Nephron (organoid): Measurements from ENCODE around the gene CCNH.

Experiments used
- H3K27ac Mint-ChIP-seq, 3 experiments: 2 replicates each; pipeline ENCODE4 v1.8.0; 2020; ENCODE audit warnings: mixed read lengths in 3 of 3, mild to moderate bottlenecking in 2 of 3, moderate library complexity in 1 of 3
- H3K27me3 Mint-ChIP-seq: 2 replicates; pipeline ENCODE4 v1.8.0; 2021; ENCODE audit warnings: low read depth, mild to moderate bottlenecking, moderate library complexity, mixed read lengths
- H3K36me3 Mint-ChIP-seq: 2 replicates; pipeline ENCODE4 v1.8.0; 2020; ENCODE audit warnings: low read depth, mixed read lengths
- H3K4me1 Mint-ChIP-seq: 2 replicates; pipeline ENCODE4 v1.8.0; 2020; ENCODE audit warnings: mixed read lengths
- H3K4me3 Mint-ChIP-seq, 3 experiments: 2 replicates each; pipeline ENCODE4 v1.8.0; 2020; ENCODE audit warnings: mild to moderate bottlenecking in 3 of 3, mixed read lengths in 3 of 3, moderate library complexity in 2 of 3
- H3K9me3 Mint-ChIP-seq: 2 replicates; pipeline ENCODE4 v1.8.0; 2020; ENCODE audit warnings: mixed read lengths
- CTCF ChIP-seq, 3 experiments: fragments of 200-600 bp; sonication (generic); IDR thresholded peaks; one replicate each; pipeline ENCODE4 v1.5.0; 2021; ENCODE audit warnings: antibody characterized with exemption in 3 of 3; ENCODE audit not compliant: unreplicated experiment in 3 of 3

CCNH gene

GRCh38 chr5:87423755-87424154 is 11.0 kb upstream of the CCNH start:
- no peak overlapping the region for H3K4me3 Mint-ChIP-seq
- H3K36me3 Mint-ChIP-seq = no peaks in the 10 kb centered on the region
- TF ChIP-seq CTCF (IDR thresholded peaks at IDR 0.05; ENCODE audit: unreplicated experiment in 3 of 3) = no peak
- no peaks in the 10 kb centered on the region for H3K27me3 Mint-ChIP-seq
- no peak overlapping the region for H3K27ac Mint-ChIP-seq
- no peaks in the 10 kb centered on the region for H3K9me3 Mint-ChIP-seq
- no peaks in the 10 kb centered on the region for H3K4me1 Mint-ChIP-seq

GRCh38 chr5:87421307-87421706 is 8.6 kb upstream of the CCNH start:
- no peaks in the 10 kb centered on the region for H3K27me3 Mint-ChIP-seq
- no peaks in the 10 kb centered on the region for H3K36me3 Mint-ChIP-seq
- no peak overlapping the region for H3K27ac Mint-ChIP-seq
- no peak overlapping the region for H3K4me3 Mint-ChIP-seq
- H3K9me3 Mint-ChIP-seq = no peaks in the 10 kb centered on the region
- H3K4me1 Mint-ChIP-seq = no peaks in the 10 kb centered on the region
- no peak for TF ChIP-seq CTCF (IDR thresholded peaks at IDR 0.05; ENCODE audit: unreplicated experiment in 3 of 3)

- H3K4me3 Mint-ChIP-seq = no peak overlapping the region
- no peak for TF ChIP-seq CTCF (IDR thresholded peaks at IDR 0.05; ENCODE audit: unreplicated experiment in 3 of 3)
- H3K27ac Mint-ChIP-seq = no peak overlapping the region
- no peaks in the 10 kb centered on the region for H3K9me3 Mint-ChIP-seq
- no peaks in the 10 kb centered on the region for H3K4me1 Mint-ChIP-seq
- no peaks in the 10 kb centered on the region for H3K27me3 Mint-ChIP-seq
- no peaks in the 10 kb centered on the region for H3K36me3 Mint-ChIP-seq
These were observed 5.8 kb upstream of the CCNH start for GRCh38 chr5:87418506-87418905.

- Mint-ChIP-seq H3K36me3 (peaks cover 17% of the 10 kb centered on the region), H3K9me3 (no peaks in the 10 kb centered on the region), H3K4me1 (peaks cover 23% of the 10 kb centered on the region), H3K27ac (peak overlapping the region; percentile 86 to 97 (median 94)), H3K27me3 (no peaks in the 10 kb centered on the region), H3K4me3 (peak overlapping the region; percentile 86 to 93 (median 91))
- no peak for TF ChIP-seq CTCF (IDR thresholded peaks at IDR 0.05; ENCODE audit: unreplicated experiment in 3 of 3)
These were observed 564 bp upstream of the CCNH start for GRCh38 chr5:87413343-87413645.

- Mint-ChIP-seq H3K27ac (peak overlapping the region; percentile 86 to 97 (median 94)), H3K27me3 (no peaks in the 10 kb centered on the region), H3K36me3 (peaks cover 29% of the 10 kb centered on the region), H3K4me3 (peak overlapping the region; percentile 86 to 93 (median 91)), H3K4me1 (peaks cover 23% of the 10 kb centered on the region), H3K9me3 (no peaks in the 10 kb centered on the region)
- no peak for TF ChIP-seq CTCF (IDR thresholded peaks at IDR 0.05; ENCODE audit: unreplicated experiment in 3 of 3)
These were observed 629 bp downstream of the CCNH start for GRCh38 chr5:87411973-87412629.

- no peak for TF ChIP-seq CTCF (IDR thresholded peaks at IDR 0.05; ENCODE audit: unreplicated experiment in 3 of 3)
- H3K27ac Mint-ChIP-seq = peak overlapping the region; percentile 86 to 97 (median 94)
- peak overlapping the region; percentile 86 to 93 (median 91) for H3K4me3 Mint-ChIP-seq
- no peaks in the 10 kb centered on the region for H3K27me3 Mint-ChIP-seq
- H3K4me1 Mint-ChIP-seq = peaks cover 23% of the 10 kb centered on the region
- peaks cover 34% of the 10 kb centered on the region for H3K36me3 Mint-ChIP-seq
- H3K9me3 Mint-ChIP-seq = no peaks in the 10 kb centered on the region
These were observed 1.2 kb downstream of the CCNH start for GRCh38 chr5:87411586-87411972.
